Measurements from ENCODE around the gene YWHAG.
"Not testable (repeated sequence)": the region's sequence is repeated elsewhere in the genome, so short reads cannot be mapped to it uniquely, and the experiment has no call there.

The YWHAG gene

DNA sequence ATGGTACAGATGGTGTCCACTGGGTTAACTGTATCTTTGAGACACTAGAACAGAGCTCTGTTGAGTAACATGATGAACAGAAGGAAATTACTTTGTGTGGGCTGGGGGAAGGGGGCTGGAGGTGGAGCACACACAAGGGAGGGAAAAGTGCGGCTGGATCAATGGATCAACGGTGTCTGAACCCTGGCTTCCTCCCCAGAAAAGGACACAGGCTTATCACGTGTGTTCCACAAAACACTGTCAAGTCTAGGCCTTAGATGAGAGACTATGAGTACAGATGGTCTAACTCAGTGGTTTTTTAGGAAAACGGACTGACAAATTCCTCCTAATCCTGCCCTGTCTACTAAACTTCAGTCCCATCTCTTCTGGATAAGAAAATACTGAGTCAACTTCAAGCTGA lies 28.5 kb downstream of the YWHAG start:
- DNase-seq (ENCODE audit: extremely low spot score, insufficient read length, low read depth) (no peak), FAIRE-seq (no peak)

DNA sequence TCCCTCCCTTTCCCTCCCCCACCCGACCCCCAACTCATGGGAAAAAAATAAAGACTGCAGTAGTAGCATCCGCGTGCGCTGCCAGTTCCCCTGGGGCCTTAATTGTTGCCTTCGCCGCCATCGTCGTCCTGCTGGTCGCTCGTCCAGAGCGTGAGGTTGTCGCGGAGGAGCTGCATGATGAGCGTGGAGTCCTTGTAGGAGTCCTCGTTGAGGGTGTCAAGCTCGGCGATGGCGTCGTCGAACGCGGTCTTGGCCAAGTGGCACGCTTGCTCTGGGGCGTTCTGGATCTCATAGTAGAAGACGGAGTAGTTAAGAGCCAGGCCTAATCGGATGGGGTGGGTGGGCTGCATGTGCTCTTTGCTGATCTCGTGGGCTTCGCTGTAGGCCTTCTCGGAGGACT lies 29.3 kb downstream of the YWHAG start:
- no peak for FAIRE-seq
- no peak for DNase-seq (ENCODE audit: extremely low spot score, insufficient read length, low read depth)

DNA sequence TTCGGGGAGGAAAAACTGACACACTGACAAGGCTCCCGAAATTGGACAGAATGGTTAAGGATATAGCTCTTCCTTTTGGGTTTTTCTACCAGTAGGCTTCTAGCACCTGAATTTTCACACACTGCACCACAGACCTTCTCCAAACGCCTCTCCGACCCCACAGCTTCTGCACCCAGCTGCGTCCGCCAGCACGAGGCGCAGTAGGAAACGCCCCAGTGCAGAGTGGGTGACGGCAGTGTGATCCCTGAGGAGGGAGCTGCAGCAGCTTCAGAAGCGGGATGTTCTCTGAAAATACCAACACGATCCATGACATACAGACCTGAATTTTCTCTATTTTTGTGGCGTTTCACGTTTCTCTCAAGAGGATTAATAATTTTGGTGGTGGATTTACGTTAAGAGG lies 30.4 kb downstream of the YWHAG start:
- FAIRE-seq (no peak), DNase-seq (ENCODE audit: extremely low spot score, insufficient read length, low read depth) (no peak)

DNA sequence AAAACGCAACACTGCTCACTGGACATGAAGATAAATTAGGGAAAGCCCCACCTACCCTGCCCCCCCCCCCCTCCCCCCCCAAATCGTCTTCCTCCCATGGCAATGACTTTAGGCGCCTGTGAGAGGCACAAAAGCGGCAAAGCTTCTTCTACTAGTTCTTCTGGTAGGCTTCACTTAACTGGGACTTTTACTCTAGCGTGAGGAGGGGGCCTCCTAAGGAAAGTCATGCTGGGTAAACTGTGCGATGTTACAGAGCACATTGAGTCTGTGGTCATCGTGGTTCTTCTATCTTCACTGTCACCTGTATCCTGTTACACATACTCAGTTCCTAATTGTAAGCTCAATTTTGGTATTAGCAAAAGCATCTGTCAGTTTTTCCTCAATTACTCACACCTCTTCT lies 31.2 kb downstream of the YWHAG start:
- DNase-seq (ENCODE audit: extremely low spot score, insufficient read length, low read depth) (no peak), FAIRE-seq (no peak)

DNA sequence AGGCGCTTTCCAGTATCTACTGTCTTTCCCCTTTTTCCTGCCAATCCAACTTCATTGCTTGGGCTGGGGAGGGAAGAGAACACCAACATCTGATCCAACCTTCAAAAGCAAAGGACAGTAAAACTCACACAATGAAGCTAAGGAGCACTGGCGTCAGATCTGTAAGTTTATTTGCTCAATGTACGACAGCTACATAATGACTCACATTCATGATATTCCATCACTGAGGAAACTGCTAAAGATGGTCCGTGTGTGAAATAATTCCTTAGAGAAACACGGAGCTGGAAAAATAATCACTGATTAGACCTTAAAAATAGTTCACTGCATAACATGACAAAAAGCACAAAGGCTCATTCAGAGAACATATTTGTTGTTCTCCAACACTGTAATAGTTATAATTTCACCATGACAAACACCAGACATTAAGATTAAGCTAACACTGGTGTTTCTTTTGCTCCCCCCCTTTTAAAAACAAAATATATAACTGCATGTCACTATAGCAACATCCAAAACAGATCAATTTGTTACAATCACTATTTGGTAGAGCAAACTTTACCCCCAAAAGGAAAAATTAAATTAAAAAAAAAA lies 32.1 kb downstream of the YWHAG start:
- no peak for DNase-seq (ENCODE audit: extremely low spot score, insufficient read length, low read depth)
- no peak for FAIRE-seq

DNA sequence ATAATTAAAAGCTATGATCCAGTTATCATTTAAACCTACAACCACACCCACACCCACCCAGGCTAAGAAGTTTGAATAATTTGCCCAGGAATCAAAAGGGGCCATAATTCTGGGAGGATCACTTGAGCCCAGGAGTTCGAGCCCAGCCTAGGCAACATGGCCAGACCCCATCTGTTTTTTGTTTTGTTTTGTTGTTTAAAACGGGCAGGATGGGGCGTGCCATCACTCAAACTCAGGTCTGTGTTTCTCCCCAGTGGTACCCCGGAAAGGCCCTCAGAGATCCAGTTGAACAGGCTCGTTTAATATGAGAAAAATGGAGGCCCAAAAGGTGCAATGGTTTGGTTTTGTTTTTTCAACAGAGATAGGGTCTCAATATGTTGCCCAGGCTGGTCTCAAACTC lies 33.0 kb downstream of the YWHAG start:
- no peak for FAIRE-seq
- DNase-seq (ENCODE audit: extremely low spot score, insufficient read length, low read depth) = no peak

DNA sequence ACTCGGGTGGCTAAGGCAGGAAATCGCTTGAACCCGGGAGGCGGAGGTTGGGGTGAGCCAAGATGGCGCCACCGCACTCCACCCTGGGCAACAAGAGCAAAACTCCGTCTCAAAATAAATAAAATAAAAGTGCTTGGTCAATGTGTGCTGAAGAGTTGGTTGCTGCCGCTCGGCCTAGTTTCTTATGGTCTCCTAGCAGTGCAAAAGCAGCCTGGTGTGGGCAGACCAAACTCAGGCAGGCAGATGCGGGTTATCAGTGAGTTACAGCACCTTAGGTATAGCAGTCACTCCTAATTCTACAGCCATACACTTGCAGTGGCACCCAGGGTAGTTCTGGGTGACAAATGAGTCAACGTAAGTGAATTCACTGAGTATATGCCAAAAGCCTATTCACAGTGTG lies 33.7 kb downstream of the YWHAG start:
- DNase-seq (ENCODE audit: extremely low spot score, insufficient read length, low read depth) (no peak), FAIRE-seq (no peak)

DNA sequence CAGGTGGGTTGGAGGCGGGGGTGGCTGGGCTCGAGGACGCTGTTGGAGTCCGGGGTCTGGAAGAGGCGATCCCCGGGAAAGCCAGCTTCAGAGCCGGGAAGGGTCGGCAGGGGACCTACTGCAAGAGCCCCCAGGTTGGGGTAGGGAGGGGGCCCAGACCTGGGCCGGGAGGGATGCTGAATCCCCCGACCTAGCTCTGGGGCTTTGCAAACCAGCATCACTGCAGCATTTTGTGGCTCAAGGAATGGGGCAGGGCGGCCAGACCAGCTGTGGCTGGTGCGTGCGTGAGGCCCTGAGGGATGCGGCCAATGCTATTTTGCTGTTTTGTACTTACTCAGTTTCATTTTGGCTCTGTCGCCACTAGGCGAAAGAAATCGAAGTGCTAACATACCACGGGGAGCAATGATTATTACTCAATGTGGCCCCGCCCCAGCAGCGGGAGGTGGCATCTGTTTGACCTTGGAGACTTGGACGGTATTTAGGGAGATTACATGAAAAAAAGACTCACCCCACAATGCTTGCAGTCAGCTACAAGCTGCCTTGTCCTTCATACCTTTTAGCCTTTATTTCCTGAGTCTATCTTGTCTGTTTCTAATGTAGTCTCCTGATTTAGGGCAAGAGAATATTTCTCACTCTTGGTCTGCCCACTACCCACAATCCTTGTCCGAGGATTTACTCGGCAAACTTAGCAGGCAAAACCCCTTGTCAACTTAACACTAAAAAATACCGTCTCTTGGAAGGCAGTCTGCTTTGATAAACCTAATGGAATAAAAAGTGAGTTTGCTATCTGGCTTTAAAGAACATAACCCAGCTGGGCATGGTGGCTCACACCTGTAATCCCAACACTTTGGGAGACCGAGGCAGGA lies 40.1 kb downstream of the YWHAG start:
- DNase-seq (ENCODE audit: extremely low spot score, insufficient read length, low read depth) (peak; percentile 59), FAIRE-seq (peak; percentile 90)

DNA sequence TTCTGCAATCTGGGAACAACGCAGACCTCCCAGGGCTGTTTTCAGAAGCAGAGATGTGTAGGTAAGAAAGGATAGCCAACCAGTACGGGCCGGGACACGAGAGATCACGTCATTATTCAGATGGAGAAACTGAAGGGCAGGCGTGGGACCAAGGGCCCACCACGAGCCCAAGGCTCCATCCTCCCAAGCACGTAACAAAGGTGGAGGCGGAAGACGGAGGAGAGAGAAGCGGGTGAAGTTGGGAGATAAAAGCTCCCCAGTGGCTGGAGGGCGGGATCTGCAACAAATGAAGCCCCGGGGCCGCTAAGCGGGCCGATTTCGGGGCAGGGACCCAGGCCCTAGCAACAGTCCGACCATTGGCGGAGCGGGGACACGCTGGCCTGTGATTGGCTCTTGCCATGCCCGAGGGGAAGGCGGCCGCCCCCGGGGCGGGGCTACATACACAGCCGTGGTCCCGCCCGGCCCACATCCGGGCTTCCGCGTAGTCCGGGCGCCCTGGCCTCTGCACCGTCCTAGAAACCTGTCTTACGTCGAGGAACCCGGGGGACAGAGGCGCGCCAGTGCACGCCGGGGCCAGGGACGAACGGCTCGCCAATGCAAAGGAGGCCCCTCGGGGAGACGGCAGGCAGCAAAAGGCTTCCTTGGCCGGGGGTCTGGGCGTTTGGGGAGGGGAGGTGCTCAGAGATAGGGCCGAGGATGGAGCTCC lies 40.9 kb downstream of the YWHAG start:
- FAIRE-seq (peak; percentile 84), DNase-seq (ENCODE audit: extremely low spot score, insufficient read length, low read depth) (peak; percentile 96)

DNA sequence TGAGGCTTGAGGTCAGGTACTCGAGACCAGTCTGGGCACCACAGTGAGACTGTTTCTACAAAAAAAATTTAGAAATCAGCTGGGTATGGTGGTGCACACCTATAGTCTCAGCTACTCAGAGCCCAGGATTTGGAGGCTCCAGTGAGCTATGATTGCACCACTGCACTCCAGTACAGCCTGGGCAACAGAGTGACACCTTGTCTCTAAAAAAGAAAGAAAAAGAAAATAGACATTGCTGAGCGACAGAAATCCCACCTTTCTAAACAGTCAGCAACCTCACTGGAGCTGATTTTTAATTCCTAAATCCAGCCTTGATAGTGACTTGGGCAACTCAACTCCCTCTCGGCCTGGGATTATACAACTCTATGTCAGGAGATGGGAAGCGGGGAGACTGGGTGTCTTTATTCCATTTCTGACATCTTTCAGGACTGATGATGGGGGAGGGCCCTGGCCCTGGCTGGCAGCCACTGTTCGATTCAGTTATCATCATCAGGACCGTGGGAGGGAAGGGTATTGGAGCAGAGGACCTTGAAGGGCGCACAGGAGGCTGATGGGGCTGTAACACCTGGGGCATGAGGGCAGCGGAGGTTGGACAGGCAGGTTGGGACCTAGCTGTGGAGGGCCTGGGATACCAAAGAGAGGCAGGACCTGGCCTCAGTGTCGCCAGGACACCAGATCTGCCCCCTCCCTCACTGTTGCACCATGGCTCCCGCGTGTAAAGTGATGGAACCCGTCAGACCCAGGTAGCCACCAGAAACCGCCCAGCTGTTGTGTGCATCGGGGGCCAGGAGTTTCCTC lies 41.6 kb downstream of the YWHAG start:
- no peak for DNase-seq (ENCODE audit: extremely low spot score, insufficient read length, low read depth)
- FAIRE-seq = no peak

DNA sequence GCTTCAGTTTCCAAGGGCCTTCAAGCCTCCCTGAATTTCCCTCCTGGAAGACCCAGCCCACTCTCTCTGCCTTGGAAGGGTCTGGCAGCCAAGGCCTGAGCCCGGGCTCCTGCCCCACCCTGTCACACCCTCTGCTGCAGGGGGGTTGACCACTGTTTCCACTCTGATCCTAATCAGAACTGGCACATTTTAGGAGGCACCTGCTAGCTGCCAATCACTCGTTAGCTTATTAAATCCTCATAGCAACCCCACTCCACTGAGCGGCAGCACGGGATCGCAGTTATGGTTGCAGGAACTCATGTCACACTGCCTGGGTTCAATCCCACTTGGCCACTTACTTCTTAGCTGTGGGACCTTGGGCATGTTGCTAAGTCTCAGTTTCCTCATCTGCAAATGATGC lies 43.4 kb downstream of the YWHAG start:
- DNase-seq (ENCODE audit: extremely low spot score, insufficient read length, low read depth) = no peak
- no peak for FAIRE-seq

DNA sequence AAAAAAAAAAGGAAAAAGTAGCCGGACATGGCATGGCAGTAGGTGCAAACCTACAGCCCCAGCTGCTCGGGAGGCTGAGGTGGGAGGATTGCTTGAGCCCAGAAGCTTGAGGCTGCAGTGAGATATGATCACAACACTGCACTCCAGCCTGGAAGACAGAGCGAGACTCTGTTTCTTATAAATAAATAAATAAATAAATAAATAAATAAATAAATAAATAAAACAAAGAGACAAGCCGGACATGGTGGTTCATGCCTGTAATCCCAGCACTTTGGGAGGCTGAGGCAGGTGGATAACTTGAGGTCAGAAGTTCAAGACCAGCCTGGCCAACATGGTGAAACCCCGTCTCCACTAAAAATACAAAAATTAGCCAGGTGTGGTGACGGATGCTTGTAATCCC lies 44.1 kb downstream of the YWHAG start:
- not testable (repeated sequence) for DNase-seq (ENCODE audit: extremely low spot score, insufficient read length, low read depth); FAIRE-seq

DNA sequence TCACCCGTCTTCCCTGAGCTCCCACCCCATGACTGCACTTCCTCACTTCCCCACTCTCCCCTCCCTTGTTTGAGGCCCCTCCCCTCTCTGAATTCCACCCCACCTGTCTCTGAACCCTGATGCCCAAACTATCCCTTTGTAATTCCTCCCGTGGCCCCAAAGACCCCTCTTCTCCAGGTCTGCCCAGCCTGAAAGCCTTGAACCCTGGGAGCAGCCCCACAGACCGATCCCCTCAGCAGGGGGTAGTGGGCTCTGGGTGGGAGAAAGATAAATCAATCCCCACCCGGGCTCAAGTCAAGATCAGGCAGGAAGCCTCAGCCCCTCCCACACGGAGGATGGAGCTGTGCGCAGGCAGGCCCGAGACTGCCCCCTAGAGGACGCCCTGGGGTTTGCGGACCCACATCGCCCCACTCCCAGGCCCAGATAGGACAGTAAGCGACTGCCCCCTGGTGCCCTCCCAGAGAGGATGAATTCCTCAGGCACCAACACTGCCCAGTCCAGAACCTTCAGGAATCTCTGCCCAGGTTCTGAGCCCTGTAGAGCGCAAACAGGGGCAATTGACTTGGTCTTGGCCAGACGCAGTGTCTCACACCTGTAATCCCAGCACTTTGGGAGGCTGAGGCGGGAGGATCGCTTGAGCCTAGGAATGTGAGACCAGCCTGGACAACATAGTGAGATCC lies 44.6 kb downstream of the YWHAG start:
- DNase-seq (ENCODE audit: extremely low spot score, insufficient read length, low read depth) = peak; percentile 84
- peak; percentile 87 for FAIRE-seq

DNA sequence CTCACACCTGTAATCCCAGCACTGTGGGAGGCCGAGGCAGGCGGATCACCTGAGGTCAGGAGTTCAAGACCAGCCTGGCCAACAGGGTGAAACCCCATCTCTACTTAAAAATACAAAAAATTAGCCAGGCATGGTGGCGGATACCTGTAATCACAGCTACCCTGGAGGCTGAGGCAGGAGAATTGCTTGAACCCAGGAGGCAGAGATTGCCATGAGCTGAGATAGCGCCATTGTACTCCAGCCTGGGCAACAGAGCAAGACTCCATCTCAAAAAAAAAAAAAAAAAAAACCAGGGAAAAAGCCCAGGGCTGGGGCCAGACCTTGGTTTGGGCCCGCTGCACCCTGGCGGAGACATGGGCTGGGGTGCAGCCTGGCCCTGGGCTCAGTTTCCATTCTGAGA lies 47.0 kb downstream of the YWHAG start:
- FAIRE-seq; DNase-seq (ENCODE audit: extremely low spot score, insufficient read length, low read depth): not testable (repeated sequence)

DNA sequence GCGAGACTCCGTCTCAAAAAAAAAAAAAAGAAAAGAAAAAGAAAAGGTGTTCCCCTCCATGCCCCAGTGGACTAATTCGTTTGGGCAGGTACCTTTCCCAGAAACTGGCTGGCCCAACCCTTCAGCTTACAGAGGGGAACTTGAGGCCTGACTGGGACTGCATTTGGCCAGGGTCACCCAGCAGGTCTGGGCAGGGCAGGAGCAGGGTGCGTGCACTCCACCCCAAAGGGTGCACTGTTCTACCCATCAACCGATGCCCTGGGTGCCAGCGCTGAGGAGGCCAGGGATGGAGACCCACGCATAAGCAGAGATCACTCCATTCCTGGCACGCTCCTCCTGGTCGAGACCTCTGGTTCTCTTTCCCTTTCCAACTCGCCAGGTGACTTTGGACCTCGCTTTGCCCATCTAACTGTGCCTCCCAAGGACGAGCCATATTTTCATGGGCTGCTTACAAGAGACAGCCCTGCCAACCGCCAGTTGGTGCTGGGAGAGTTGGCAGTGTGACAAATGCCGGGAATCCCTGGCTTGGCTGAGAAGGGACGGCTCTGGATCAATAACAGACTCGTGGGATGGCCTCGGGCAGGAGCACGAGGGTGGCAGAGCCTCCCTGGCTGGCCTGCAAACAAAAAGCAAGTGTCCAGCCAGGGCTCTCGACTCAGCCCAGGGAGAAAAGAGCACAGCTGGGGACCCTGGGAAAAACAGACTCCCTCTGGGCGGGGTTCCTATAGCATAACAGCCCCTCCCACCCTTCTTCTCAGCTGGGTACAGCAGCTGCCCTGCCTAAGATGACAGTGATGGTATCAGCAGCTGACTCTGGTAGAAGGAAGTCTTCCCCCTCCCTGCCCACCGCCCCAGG lies 48.5 kb downstream of the YWHAG start:
- no peak for DNase-seq (ENCODE audit: extremely low spot score, insufficient read length, low read depth)

DNA sequence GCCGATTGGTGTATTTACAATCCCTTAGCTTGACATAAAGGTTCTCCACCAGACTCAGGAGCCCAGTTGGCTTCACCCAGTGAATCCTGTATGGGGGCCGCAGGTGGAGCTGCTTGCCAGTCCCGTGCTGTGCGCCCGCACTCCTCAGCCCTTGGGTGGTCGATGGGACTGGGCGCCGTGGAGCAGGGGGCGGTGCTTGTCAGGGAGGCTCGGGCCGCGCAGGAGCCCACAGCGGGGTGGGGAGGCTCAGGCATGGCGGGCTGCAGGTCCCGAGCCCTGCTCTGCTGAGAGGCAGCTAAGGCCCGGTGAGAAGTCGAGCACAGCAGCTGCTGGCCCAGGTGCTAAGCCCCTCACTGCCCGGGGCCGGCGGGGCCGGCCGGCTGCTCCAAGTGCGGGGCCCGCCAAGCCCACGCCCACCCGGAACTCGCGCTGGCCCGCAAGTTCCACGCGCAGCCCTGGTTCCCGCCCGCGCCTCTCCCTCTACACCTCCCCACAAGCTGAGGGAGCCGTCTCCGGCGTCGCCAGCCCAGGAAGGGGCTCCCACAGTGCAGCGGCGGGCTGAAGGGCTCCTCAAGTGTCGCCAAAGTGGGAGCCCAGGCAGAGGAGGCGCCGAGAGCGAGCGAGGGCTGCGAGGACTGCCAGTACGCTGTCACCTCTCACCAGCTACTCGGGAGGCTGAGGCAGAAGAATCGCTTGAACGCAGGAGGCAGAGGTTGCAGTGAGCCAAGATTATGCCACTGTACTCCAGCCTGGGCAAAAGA lies 49.3 kb downstream of the YWHAG start:
- not testable (repeated sequence) for FAIRE-seq; DNase-seq (ENCODE audit: extremely low spot score, insufficient read length, low read depth)

More for the DNA sequence above, 48.5 kb downstream of the YWHAG start:
- no peak for FAIRE-seq

DNA sequence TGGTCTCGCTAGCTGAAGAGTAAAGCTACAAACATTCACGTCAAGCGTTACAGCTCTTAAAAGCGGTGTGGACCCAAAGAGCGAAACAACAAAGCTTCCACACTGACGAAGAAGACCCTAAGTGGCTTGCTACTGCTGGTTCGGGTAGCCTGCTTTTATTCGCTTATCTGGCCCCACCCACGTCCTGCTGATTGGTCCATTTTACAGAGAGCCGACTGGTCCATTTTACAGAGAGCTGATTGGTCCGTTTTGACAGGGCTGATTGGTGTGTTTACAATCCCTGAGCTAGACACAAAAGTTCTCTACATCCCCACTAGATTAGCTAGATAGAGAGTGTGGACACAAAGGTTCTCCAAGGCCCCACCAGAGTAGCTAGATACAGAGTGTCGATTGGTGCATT lies 49.9 kb downstream of the YWHAG start:
- not testable (repeated sequence) for DNase-seq (ENCODE audit: extremely low spot score, insufficient read length, low read depth); FAIRE-seq

DNA sequence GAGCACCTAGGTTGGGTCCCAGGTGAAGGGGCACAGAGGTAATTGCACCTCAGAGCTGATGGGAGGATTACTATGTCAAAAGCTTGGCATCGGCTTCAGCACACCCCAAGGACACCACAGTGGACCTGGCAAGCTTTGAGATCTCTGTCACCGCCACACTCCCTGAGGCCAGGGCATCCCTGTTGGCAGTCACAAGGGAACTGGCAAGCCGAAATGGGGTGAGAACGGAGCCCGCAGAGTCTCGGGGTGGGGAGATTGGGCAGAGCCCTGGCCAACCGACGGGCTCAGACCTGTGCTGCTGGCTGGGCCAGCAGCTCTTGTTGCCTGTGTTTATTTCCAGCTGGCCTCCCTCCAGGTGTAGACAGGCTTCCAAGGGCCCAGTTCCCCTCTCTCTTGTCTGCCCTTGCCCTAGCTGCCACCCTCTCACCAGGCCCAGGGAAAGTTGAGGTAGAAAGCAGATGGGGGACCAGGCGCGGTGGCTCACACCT lies 53.9 kb downstream of the YWHAG start:
- FAIRE-seq = no peak
- DNase-seq (ENCODE audit: extremely low spot score, insufficient read length, low read depth) = no peak

Data from GM18507 (cell line).